ENCODE results near the gene TREM1. TPM values are rescaled to one million over a fixed set of nuclear protein-coding genes. Genes with fewer than 3 reads are reported as not detected.

The TREM1 gene
- total RNA-seq, 1 experiment from 2014 or later, result not detected

DNA sequence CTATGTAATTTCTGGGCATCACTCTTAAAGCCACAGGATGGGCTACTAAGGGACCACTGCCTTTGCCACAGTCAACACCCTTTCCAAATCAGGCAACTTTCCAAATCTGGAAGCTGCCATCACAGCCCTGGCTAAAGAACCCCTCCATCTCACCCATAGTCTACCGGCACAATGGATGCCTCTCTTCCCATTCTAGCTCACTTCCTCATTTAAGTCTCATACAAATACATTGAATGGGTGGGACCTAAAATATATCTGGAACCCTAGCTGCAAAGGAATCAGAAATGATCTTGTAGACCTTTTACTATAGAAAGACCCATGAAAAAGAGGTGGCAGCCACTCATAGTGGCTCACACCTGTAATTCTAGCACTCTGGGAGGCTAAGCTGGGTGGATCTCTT is 61.7 kb downstream of the TREM1 start:
- CTCF ChIA-PET, result no interaction called here
- Histone ChIP-seq H3F3A (ENCODE audit: insufficient read depth, low read depth) (no peaks in the 10 kb centered on the region), H3K27ac (no peak overlapping the region), H2AFZ (no peak overlapping the region), H3K9me3 (ENCODE audit: insufficient read depth, low read depth) (peaks cover 8% of the 10 kb centered on the region; the same call in 1 of the 2 replicates), H3K36me3 (ENCODE audit: low read depth) (no peaks in the 10 kb centered on the region), H3K27me3 (ENCODE audit: insufficient read depth, low read depth) (peaks cover 4% of the 10 kb centered on the region; the same call in 1 of the 2 replicates), H3K4me3 (no peak overlapping the region), H3K4me1 (replicated peaks; ENCODE audit: insufficient read depth) (0 out of 2 replicates have a peak, but pooled peaks cover 3% of the 10 kb centered on the region), H3K79me2 (ENCODE audit: low read depth) (no peaks in the 10 kb centered on the region), H3K9me2 (ENCODE audit: insufficient read depth) (no peaks in the 10 kb centered on the region), H3K4me2 (no peak overlapping the region), H4K20me1 (ENCODE audit: insufficient read depth) (no peaks in the 10 kb centered on the region)
- intact Hi-C loops (cut with micrococcal nuclease; ENCODE audit: unreplicated experiment), result no loop called here
- TF ChIP-seq, protein P1, sequence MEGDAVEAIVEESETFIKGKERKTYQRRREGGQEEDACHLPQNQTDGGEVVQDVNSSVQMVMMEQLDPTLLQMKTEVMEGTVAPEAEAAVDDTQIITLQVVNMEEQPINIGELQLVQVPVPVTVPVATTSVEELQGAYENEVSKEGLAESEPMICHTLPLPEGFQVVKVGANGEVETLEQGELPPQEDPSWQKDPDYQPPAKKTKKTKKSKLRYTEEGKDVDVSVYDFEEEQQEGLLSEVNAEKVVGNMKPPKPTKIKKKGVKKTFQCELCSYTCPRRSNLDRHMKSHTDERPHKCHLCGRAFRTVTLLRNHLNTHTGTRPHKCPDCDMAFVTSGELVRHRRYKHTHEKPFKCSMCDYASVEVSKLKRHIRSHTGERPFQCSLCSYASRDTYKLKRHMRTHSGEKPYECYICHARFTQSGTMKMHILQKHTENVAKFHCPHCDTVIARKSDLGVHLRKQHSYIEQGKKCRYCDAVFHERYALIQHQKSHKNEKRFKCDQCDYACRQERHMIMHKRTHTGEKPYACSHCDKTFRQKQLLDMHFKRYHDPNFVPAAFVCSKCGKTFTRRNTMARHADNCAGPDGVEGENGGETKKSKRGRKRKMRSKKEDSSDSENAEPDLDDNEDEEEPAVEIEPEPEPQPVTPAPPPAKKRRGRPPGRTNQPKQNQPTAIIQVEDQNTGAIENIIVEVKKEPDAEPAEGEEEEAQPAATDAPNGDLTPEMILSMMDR (conservative IDR thresholded peaks at IDR 0.05), result no peak
- TF ChIP-seq EZH2 (IDR thresholded peaks at IDR 0.05; ENCODE audit: low read depth), result no peak
- no peak for DNase-seq
- POLR2A ChIA-PET (ENCODE audit: unreplicated experiment), result no interaction called here
- BruUV-seq (replicated peaks), result no TSS peak

Other genes starting within 250 kb of the TREM1 start
- 1.7 and 2.1 TPM in 2 replicates for gene UNC5CL, start 247.5 kb downstream of the TREM1 start, total RNA-seq (2021)
- gene TSPO2, start 244.2 kb downstream of the TREM1 start, total RNA-seq (2021), result not detected in 2 replicates
- gene APOBEC2, start 233.5 kb downstream of the TREM1 start, total RNA-seq (2021), result not detected in 2 replicates
- gene OARD1, start 214.3 kb downstream of the TREM1 start, total RNA-seq (2021), result 30.7 and 35.0 TPM in 2 replicates
- 27.3 and 31.9 TPM in 2 replicates for gene NFYA, start 213.7 kb downstream of the TREM1 start, total RNA-seq (2021)
- gene TREML1, start 132.3 kb downstream of the TREM1 start, total RNA-seq (2021), result not detected in 2 replicates
- not detected in 2 replicates for gene TREM2, start 123.6 kb downstream of the TREM1 start, total RNA-seq (2021)
- gene TREML2, start 85.5 kb downstream of the TREM1 start, total RNA-seq (2021), result not detected in 2 replicates
- gene TREML4, start 58.3 kb downstream of the TREM1 start, total RNA-seq (2021), result not detected in 2 replicates
- gene NCR2, start 48.9 kb upstream of the TREM1 start, total RNA-seq (2021), result not detected in 2 replicates

Measured in PC-9 (cell line).